Osteoblast (primary cell): ENCODE results near the gene GNL1. TPM values are rescaled to one million over a fixed set of nuclear protein-coding genes. Genes with fewer than 3 reads are reported as not detected.
A peak's percentile ranks its signal among the peaks of the same experiment; 100 is the strongest.

Source experiments
- DNase-seq: peaks from one replicate; pipeline ENCODE4 v3.0.0; 2011; ENCODE audit warnings: low spot score, mixed read lengths; ENCODE audit not compliant: insufficient read length; ENCODE audit errors: missing footprints
- H2AFZ ChIP-seq: 2 replicates; pipeline ENCODE4 v1.6.0; 2011; ENCODE audit warnings: mild to moderate bottlenecking, low read length
- H3K27ac ChIP-seq: 2 replicates; pipeline ENCODE4 v1.5.1; 2011; ENCODE audit warnings: mild to moderate bottlenecking, low read depth, low read length, moderate library complexity
- H3K27me3 ChIP-seq: 2 replicates; pipeline ENCODE4 v1.6.0; 2012; ENCODE audit warnings: mild to moderate bottlenecking, control low read depth, inconsistent platforms, low read length, moderate library complexity; ENCODE audit not compliant: insufficient read depth
- H3K36me3 ChIP-seq: 2 replicates; pipeline ENCODE4 v1.5.1; 2011; ENCODE audit warnings: mild to moderate bottlenecking, low read length, control low read depth, moderate library complexity; ENCODE audit not compliant: insufficient read depth
- H3K4me1 ChIP-seq: 2 replicates; pipeline ENCODE4 v1.5.1; 2011; ENCODE audit warnings: mild to moderate bottlenecking, low read length, control low read depth, moderate library complexity; ENCODE audit not compliant: insufficient read depth
- H3K4me2 ChIP-seq: 2 replicates; pipeline ENCODE4 v1.6.0; 2011; ENCODE audit warnings: mild to moderate bottlenecking, low read length; ENCODE audit not compliant: insufficient read depth
- H3K4me3 ChIP-seq: fragments of 200-600 bp; sonication (generic); 3 replicates; pipeline ENCODE4 v1.5.1; 2012; ENCODE audit warnings: mild to moderate bottlenecking, low read length, inconsistent platforms; ENCODE audit not compliant: insufficient read depth
- H3K79me2 ChIP-seq: 2 replicates; pipeline ENCODE4 v1.6.0; 2012; ENCODE audit warnings: mild to moderate bottlenecking, low read length, control low read depth, inconsistent platforms; ENCODE audit not compliant: insufficient read depth
- H3K9me3 ChIP-seq: 2 replicates; pipeline ENCODE4 v1.5.1; 2011; ENCODE audit warnings: low read depth, low read length, control low read depth
- H4K20me1 ChIP-seq: 2 replicates; pipeline ENCODE4 v1.6.0; 2012; ENCODE audit warnings: mild to moderate bottlenecking, low read length, control low read depth; ENCODE audit not compliant: insufficient read depth
- total RNA-seq: library from RNA; depleted of rRNA; stranded (reverse); fragments of >200 nt; gene quantifications from 2 replicates; pipeline ENCODE4 v1.2.3, GENCODE V29; 2012
- TF ChIP-seq, protein P1 (sequence below): IDR thresholded peaks from 2 replicates; pipeline ENCODE4 v1.5.1; 2011; ENCODE audit warnings: mild to moderate bottlenecking, low read depth, low read length, moderate library complexity; ENCODE audit errors: extremely low read depth

The GNL1 gene
- total RNA-seq, 1 donor = 56.5 TPM

DNA sequence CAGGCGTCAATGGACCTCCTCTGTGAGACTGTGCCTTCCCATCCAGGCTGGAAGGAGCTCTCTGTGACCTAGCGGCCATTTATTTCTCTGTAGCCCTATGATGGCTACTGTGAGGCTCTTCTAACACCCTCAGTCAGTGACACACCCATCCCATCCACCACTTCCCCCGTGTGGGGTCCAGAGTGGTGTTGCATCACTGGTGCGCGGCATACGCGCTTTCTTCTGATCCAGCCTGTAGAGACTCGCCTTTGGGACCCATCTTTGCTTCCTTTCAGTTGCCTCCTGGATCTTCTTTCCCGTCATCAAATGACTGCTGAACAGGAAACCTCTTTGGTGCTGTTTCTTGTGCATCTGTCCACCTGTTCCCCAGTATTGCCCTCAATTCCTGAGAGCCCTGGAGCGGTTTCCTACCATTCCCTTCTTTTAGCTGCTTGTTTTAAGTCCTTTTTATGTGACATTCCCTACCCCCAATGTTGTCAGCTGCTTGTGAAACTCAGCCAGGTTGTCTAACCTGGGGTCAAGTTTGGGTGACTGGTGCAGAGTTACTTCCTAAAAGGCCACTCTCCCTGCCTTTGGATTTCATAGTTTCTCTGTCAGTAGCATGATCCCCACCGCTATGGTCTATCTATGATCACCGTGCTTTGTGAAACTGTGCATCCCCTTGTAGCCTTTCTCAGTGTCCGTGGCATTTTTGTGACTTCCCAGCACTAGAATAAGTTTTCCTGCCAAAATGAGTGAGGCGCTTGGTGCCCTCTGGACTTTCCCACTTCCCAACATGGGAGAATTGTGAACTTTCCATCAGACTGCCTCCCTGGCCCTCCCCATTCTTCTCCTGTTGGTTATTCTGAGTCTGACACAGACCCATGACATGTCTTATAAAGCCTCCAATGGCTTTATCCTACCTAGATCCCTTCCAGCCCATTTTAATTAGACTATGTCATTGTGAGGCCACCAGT, 6.5 kb upstream of the GNL1 start:
- Histone ChIP-seq H3K4me2 (no peak overlapping the region), H3K79me2 (peaks cover 15% of the 10 kb centered on the region), H3K4me1 (peaks cover 7% of the 10 kb centered on the region), H3K36me3 (peaks cover 23% of the 10 kb centered on the region), H3K4me3 (no peak overlapping the region), H3K27ac (no peak overlapping the region), H3K27me3 (no peaks in the 10 kb centered on the region), H3K9me3 (no peaks in the 10 kb centered on the region), H4K20me1 (peaks cover 4% of the 10 kb centered on the region), H2AFZ (no peak overlapping the region)
- TF ChIP-seq, protein P1, sequence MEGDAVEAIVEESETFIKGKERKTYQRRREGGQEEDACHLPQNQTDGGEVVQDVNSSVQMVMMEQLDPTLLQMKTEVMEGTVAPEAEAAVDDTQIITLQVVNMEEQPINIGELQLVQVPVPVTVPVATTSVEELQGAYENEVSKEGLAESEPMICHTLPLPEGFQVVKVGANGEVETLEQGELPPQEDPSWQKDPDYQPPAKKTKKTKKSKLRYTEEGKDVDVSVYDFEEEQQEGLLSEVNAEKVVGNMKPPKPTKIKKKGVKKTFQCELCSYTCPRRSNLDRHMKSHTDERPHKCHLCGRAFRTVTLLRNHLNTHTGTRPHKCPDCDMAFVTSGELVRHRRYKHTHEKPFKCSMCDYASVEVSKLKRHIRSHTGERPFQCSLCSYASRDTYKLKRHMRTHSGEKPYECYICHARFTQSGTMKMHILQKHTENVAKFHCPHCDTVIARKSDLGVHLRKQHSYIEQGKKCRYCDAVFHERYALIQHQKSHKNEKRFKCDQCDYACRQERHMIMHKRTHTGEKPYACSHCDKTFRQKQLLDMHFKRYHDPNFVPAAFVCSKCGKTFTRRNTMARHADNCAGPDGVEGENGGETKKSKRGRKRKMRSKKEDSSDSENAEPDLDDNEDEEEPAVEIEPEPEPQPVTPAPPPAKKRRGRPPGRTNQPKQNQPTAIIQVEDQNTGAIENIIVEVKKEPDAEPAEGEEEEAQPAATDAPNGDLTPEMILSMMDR = no peak
- peak; percentile 21 for DNase-seq

- H3K27me3 ChIP-seq = no peaks in the 10 kb centered on the region
- no peak overlapping the region for H2AFZ ChIP-seq
- peaks cover 31% of the 10 kb centered on the region for H3K79me2 ChIP-seq
- no peak for DNase-seq
- TF ChIP-seq, protein P1 = no peak
- no peak overlapping the region for H3K4me2 ChIP-seq
- H3K27ac ChIP-seq = no peak overlapping the region
- H3K36me3 ChIP-seq = peaks cover 23% of the 10 kb centered on the region
- peaks cover 9% of the 10 kb centered on the region for H3K4me1 ChIP-seq
- H3K9me3 ChIP-seq = no peaks in the 10 kb centered on the region
- H4K20me1 ChIP-seq = peaks cover 4% of the 10 kb centered on the region
- H3K4me3 ChIP-seq = no peak overlapping the region
Measured at GRCh38 chr6:30560930-30561329, 4.6 kb upstream of the GNL1 start.

DNA sequence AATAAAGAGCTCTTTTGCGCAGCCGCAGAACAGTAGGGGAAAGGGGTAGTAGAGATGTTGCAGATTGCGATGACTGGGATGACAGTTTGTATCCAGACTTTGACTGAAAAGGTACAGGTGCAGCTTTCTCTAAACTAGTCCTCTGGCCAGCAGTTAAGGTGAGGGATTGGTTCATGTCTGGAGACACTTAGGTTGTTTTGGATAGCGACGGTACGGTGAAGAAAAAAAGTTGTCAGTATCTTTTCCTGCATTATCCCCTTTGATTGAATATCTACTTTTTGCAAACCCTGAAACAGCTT, 1.3 kb upstream of the GNL1 start:
- Histone ChIP-seq H3K27me3 (no peaks in the 10 kb centered on the region), H3K4me2 (peak overlapping the region; percentile 94), H3K4me3 (peak overlapping the region; percentile 92), H3K27ac (peak overlapping the region; percentile 98), H3K4me1 (peaks cover 18% of the 10 kb centered on the region), H3K79me2 (peaks cover 61% of the 10 kb centered on the region), H3K36me3 (peaks cover 38% of the 10 kb centered on the region), H3K9me3 (no peaks in the 10 kb centered on the region), H2AFZ (peak overlapping the region; percentile 94), H4K20me1 (peaks cover 11% of the 10 kb centered on the region)
- DNase-seq = no peak
- TF ChIP-seq, protein P1 = no peak

DNA sequence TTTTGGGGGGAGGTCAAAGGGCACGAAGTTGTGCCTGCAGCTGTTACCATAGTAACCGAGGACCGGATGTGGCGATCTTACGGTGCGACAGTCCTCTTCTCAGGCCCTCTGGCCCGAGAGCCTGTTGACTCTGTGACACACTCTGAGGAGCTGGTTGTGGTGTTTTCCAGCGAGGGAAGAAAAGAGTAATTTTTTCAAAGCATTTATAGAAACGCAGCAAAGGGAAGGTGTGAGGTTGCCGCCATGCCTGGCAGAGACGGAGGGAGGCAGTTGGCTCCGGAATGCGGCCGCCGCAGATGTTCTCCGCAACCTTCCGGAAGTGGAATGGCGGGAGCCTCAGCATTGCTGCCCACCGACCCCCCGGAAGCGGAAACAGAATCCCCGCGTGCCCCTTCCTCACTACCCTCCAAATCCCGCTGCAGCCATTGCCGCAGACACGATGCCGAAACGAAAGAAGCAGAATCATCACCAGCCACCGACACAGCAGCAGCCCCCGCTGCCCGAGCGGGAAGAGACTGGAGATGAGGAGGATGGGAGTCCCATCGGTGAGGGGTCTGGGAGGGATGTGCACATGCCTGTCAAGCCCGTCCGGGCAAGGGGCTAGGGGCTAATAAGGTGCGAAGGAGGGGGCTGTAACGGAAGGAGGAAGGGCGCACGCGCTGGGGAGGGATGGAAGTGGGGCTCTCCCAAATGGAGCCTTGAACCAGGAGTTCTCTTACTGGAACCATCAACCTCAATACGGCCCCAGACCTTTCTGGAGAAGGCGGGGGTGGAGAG, 805 bp upstream of the GNL1 start, which contains the start of gene PRR3:
Gene PRR3 (plus strand): TSS at position 390 of the 777 bp plus-strand sequence. CDS start 50 bp downstream, at position 440.
- no peaks in the 10 kb centered on the region for H3K9me3 ChIP-seq

More for the DNA sequence above, 805 bp upstream of the GNL1 start, which contains the start of gene PRR3:
- peak within 1 kb of the TSS; percentile 94 for H3K4me2 ChIP-seq
- peaks cover 38% of the 10 kb centered on the region for H3K36me3 ChIP-seq
- H3K27me3 ChIP-seq = no peaks in the 10 kb centered on the region
- H2AFZ ChIP-seq = peak within 1 kb of the TSS; percentile 94
- H4K20me1 ChIP-seq = peaks cover 11% of the 10 kb centered on the region
- TF ChIP-seq, protein P1 = no peak
- H3K4me1 ChIP-seq = peaks cover 18% of the 10 kb centered on the region
- H3K4me3 ChIP-seq = peak within 1 kb of the TSS; percentile 92
- H3K79me2 ChIP-seq = peaks cover 61% of the 10 kb centered on the region
- DNase-seq = peak; percentile 95
- H3K27ac ChIP-seq = peak within 1 kb of the TSS; percentile 98
